Keratinocyte (primary cell): ENCODE measurements around the gene FAM50A.

Source experiments
- EZH2 ChIP-seq: IDR thresholded peaks from one replicate; pipeline ENCODE4 v1.6.1; 2012; ENCODE audit warnings: inconsistent platforms, mild to moderate bottlenecking, low read length, moderate library complexity
- TF ChIP-seq, protein P1 (sequence below), 3 experiments: IDR thresholded peaks in 1 of 3; conservative IDR thresholded peaks in 1 of 3; optimal IDR thresholded peaks in 1 of 3; 2 replicates in 2 of 3; 3 replicates in 1 of 3; pipeline versions ENCODE3 to v1.5.1; 2011; ENCODE audit warnings: low read length in 3 of 3, mild to moderate bottlenecking in 3 of 3, moderate library complexity in 2 of 3, control low read depth in 1 of 3, inconsistent platforms in 1 of 3; ENCODE audit not compliant: insufficient read depth in 2 of 3; ENCODE audit errors: extremely low read depth in 1 of 3

DNA sequence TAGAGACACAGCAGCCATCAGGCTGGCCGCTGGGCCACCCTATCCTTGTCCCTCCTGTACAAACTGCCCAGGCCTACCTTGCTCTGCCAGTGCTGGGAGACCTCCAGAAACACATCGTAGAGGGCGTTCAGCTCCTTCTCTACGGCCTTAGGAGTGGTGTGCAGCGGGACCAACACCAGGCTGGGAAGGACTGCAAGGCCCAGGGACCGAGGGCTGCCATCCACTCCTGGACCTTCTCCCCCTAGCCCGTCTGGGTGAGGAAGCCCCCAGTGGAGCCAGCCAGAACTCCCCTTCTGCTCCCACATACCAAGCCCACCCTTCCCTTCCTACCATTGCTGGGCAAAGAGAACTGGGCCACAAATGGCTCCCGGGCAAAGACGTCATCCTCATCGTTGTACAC lies 40.7 kb upstream of the FAM50A start:
- TF ChIP-seq, protein P1, sequence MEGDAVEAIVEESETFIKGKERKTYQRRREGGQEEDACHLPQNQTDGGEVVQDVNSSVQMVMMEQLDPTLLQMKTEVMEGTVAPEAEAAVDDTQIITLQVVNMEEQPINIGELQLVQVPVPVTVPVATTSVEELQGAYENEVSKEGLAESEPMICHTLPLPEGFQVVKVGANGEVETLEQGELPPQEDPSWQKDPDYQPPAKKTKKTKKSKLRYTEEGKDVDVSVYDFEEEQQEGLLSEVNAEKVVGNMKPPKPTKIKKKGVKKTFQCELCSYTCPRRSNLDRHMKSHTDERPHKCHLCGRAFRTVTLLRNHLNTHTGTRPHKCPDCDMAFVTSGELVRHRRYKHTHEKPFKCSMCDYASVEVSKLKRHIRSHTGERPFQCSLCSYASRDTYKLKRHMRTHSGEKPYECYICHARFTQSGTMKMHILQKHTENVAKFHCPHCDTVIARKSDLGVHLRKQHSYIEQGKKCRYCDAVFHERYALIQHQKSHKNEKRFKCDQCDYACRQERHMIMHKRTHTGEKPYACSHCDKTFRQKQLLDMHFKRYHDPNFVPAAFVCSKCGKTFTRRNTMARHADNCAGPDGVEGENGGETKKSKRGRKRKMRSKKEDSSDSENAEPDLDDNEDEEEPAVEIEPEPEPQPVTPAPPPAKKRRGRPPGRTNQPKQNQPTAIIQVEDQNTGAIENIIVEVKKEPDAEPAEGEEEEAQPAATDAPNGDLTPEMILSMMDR (optimal IDR thresholded peaks at IDR 0.05 in 1 of 3, IDR thresholded peaks at IDR 0.05 in 1 of 3, conservative IDR thresholded peaks at IDR 0.05 in 1 of 3; ENCODE audit: extremely low read depth in 1 of 3, insufficient read depth in 2 of 3, low read length in 3 of 3) = no peak
- no peak for TF ChIP-seq EZH2
